Cardiac muscle cell (in vitro differentiated cells and primary cell): ENCODE results near the gene MRTFB. TPM values are rescaled to one million over a fixed set of nuclear protein-coding genes. Genes with fewer than 3 reads are reported as not detected.

Experiments
- DNase-seq, 2 donors: peaks; one replicate each; pipeline versions ENCODE4 v3.0.0 to v3.0.0-alpha.2; 2010 to 2017; ENCODE audit warnings: low read depth in 1 of 2, low spot score in 1 of 2
- H3K27ac ChIP-seq: fragments of 200-600 bp; sonication (generic); 2 replicates; pipeline ENCODE4 v1.5.1; 2016
- H3K27me3 ChIP-seq: fragments of 200-600 bp; sonication (generic); 2 replicates; pipeline ENCODE4 v1.6.0; 2016; ENCODE audit warnings: control low read depth
- H3K36me3 ChIP-seq: fragments of 200-600 bp; sonication (generic); 2 replicates; pipeline ENCODE4 v1.5.1; 2016; ENCODE audit warnings: control low read depth
- H3K4me1 ChIP-seq: fragments of 200-600 bp; sonication (generic); 2 replicates; pipeline ENCODE4 v1.8.1; 2017; ENCODE audit warnings: low read depth, mild to moderate bottlenecking, mixed run types
- H3K4me3 ChIP-seq: fragments of 200-600 bp; sonication (generic); 2 replicates; pipeline ENCODE4 v1.5.1; 2016; ENCODE audit warnings: mild to moderate bottlenecking
- H3K9me3 ChIP-seq: fragments of 200-600 bp; sonication (generic); 2 replicates; pipeline ENCODE4 v1.5.1; 2017; ENCODE audit warnings: low read depth, mild to moderate bottlenecking, control low read depth
- CTCF ChIP-seq: IDR thresholded peaks from 2 replicates; pipeline ENCODE4 v1.5.1; 2012; ENCODE audit warnings: low read depth, mild to moderate bottlenecking, low read length
- polyA plus RNA-seq: library from polyadenylated mRNA; unstranded; fragments of >200 nt; fragmentation: Nextera tagmentation; extraction: Ambion mirVana; gene quantifications from 2 replicates; pipeline ENCODE4 v1.2.1, GENCODE V29; 2016
- total RNA-seq: library from RNA; depleted of rRNA; stranded (reverse); fragments of >200 nt; gene quantifications from 2 replicates; pipeline ENCODE4 v1.2.3, GENCODE V29; 2016

MRTFB gene
- total and polyA plus RNA-seq, 2 experiments from 2014 or later = 9.4 to 27.9 TPM

- peaks cover 8% of the 10 kb centered on the region for H3K4me1 ChIP-seq
- H3K27ac ChIP-seq = no peak overlapping the region
- DNase-seq = no peak
- H3K4me3 ChIP-seq = no peak overlapping the region
- H3K27me3 ChIP-seq = no peaks in the 10 kb centered on the region
- no peaks in the 10 kb centered on the region for H3K36me3 ChIP-seq
- H3K9me3 ChIP-seq = no peaks in the 10 kb centered on the region
- no peak for TF ChIP-seq CTCF
These were observed 127.5 kb downstream of the MRTFB start for GRCh38 chr16:14198572-14198971.

GRCh38 chr16:14199199-14199598 lies 128.1 kb downstream of the MRTFB start:
- no peak for TF ChIP-seq CTCF
- Histone ChIP-seq H3K27me3 (no peaks in the 10 kb centered on the region), H3K27ac (no peak overlapping the region), H3K4me3 (no peak overlapping the region), H3K36me3 (no peaks in the 10 kb centered on the region), H3K9me3 (no peaks in the 10 kb centered on the region), H3K4me1 (peaks cover 8% of the 10 kb centered on the region)
- DNase-seq = no peak

GRCh38 chr16:14199624-14200023 lies 128.5 kb downstream of the MRTFB start:
- Histone ChIP-seq H3K4me3 (no peak overlapping the region), H3K36me3 (no peaks in the 10 kb centered on the region), H3K4me1 (peaks cover 8% of the 10 kb centered on the region), H3K27me3 (no peaks in the 10 kb centered on the region), H3K9me3 (no peaks in the 10 kb centered on the region), H3K27ac (no peak overlapping the region)
- DNase-seq = no peak
- TF ChIP-seq CTCF = no peak

- H3K9me3 ChIP-seq = no peaks in the 10 kb centered on the region
- H3K4me1 ChIP-seq = peaks cover 4% of the 10 kb centered on the region
- H3K27me3 ChIP-seq = no peaks in the 10 kb centered on the region
- no peak for TF ChIP-seq CTCF
- no peak for DNase-seq
- H3K27ac ChIP-seq = no peak overlapping the region
- no peaks in the 10 kb centered on the region for H3K36me3 ChIP-seq
- H3K4me3 ChIP-seq = no peak overlapping the region
These were observed 131.0 kb downstream of the MRTFB start for GRCh38 chr16:14202095-14202494.

GRCh38 chr16:14202697-14203096 lies 131.6 kb downstream of the MRTFB start:
- Histone ChIP-seq H3K27ac (no peak overlapping the region), H3K27me3 (no peaks in the 10 kb centered on the region), H3K36me3 (no peaks in the 10 kb centered on the region), H3K9me3 (no peaks in the 10 kb centered on the region), H3K4me3 (no peak overlapping the region), H3K4me1 (peaks cover 4% of the 10 kb centered on the region)
- no peak for DNase-seq
- TF ChIP-seq CTCF = peak; percentile 21

- Histone ChIP-seq H3K27me3 (no peaks in the 10 kb centered on the region), H3K36me3 (no peaks in the 10 kb centered on the region), H3K27ac (no peak overlapping the region), H3K9me3 (no peaks in the 10 kb centered on the region), H3K4me3 (no peak overlapping the region), H3K4me1 (peaks cover 4% of the 10 kb centered on the region)
- no peak for DNase-seq
- no peak for TF ChIP-seq CTCF
These were observed 132.0 kb downstream of the MRTFB start for GRCh38 chr16:14203166-14203565.
